Measurements from ENCODE around the gene DCAF6.

- TF ChIP-seq CTCF (IDR thresholded peaks at IDR 0.05) (no peak), POLR2A (IDR thresholded peaks at IDR 0.05) (no peak)
Measured at GRCh38 chr1:167927046-167927754, 9.3 kb upstream of the DCAF6 start.

Data from vagina (tissue), 2 donors.